AG04449 (cell line): Measurements from ENCODE around the gene CNIH2.

Source experiments
- CTCF ChIA-PET: fragments of 350-600 bp; formaldehyde crosslinking; extraction: SDS; loops from one replicate; lab custom pipeline; 2021; ENCODE audit warnings: antibody characterized with exemption; lab: Yijun Ruan, JAX
- POLR2A ChIA-PET: fragments of 400-600, 350-600 bp; formaldehyde crosslinking; extraction: SDS; loops from one replicate; lab custom pipeline; 2020; ENCODE audit warnings: antibody characterized with exemption, inconsistent platforms; lab: Yijun Ruan, JAX
- DNase-seq: peaks from one replicate; pipeline ENCODE4 v3.0.0-alpha.2; 2010; ENCODE audit warnings: low read depth, low spot score
- H3K4me3 ChIP-seq: 2 replicates; pipeline ENCODE4 v1.5.1; 2011; ENCODE audit warnings: low read depth, mild to moderate bottlenecking, control low read depth, low read length
- CTCF ChIP-seq: IDR thresholded peaks from one replicate; pipeline ENCODE4 v1.5.1; 2011; ENCODE audit warnings: mild to moderate bottlenecking, moderate library complexity, low read length, control low read depth, inconsistent platforms; ENCODE audit not compliant: insufficient read depth; ENCODE audit errors: missing control alignments

CNIH2 gene

GRCh38 chr11:66329165-66329673 lies 51.2 kb downstream of the CNIH2 start:
- DNase-seq: no peak
- H3K4me3 ChIP-seq: no peak overlapping the region
- ChIA-PET POLR2A (interaction anchor here (0.8 to 1.6 kb wide), 3 partner anchors 12 to 18 kb away, joined by 3 to 8 read pairs (median 3); partner anchors contain the start of gene CD248), CTCF (interaction anchor here (0.9 to 8.8 kb wide), 7 partner anchors 12 to 44 kb away, joined by 3 to 231 read pairs (median 5); partner anchors contain the start of genes B4GAT1, CD248 and YIF1A)
- no peak for TF ChIP-seq CTCF

- TF ChIP-seq CTCF: no peak
- no peak overlapping the region for H3K4me3 ChIP-seq
- ChIA-PET CTCF (interaction anchor here (2.7 to 8.8 kb wide), 2 partner anchors 13 to 19 kb away, joined by 12 to 231 read pairs; partner anchors contain the start of gene CD248), POLR2A (no interaction called here)
- no peak for DNase-seq
These were observed 53.0 kb downstream of the CNIH2 start for GRCh38 chr11:66330931-66331330.

- no peak overlapping the region for H3K4me3 ChIP-seq
- no peak for DNase-seq
- TF ChIP-seq CTCF: no peak
- CTCF ChIA-PET: interaction anchor here (1.1 to 8.8 kb wide), 3 partner anchors 14 to 49 kb away, joined by 6 to 231 read pairs (median 12); partner anchors contain the start of gene CD248
- POLR2A ChIA-PET: interaction anchor here (1.4 kb wide), 1 partner anchor 19 kb away, joined by 5 read pairs; no protein-coding TSS in a partner anchor
These were observed 53.8 kb downstream of the CNIH2 start for GRCh38 chr11:66331542-66332370.

GRCh38 chr11:66332371-66333219 lies 54.6 kb downstream of the CNIH2 start:
- no peak for TF ChIP-seq CTCF
- ChIA-PET POLR2A (interaction anchor here (1.4 kb wide), 1 partner anchor 20 kb away, joined by 5 read pairs; no protein-coding TSS in a partner anchor), CTCF (interaction anchor here (1.1 to 8.8 kb wide), 3 partner anchors 15 to 50 kb away, joined by 6 to 231 read pairs (median 12); partner anchors contain the start of gene CD248)
- no peak overlapping the region for H3K4me3 ChIP-seq
- no peak for DNase-seq

- ChIA-PET POLR2A (interaction anchor here (3.7 kb wide), 1 partner anchor 21 kb away, joined by 106 read pairs; no protein-coding TSS in a partner anchor), CTCF (interaction anchor here (0.7 to 8.8 kb wide), 6 partner anchors 16 to 112 kb away, joined by 3 to 231 read pairs (median 9); partner anchors contain the start of gene CD248)
- no peak for DNase-seq
- no peak for TF ChIP-seq CTCF
- H3K4me3 ChIP-seq: no peak overlapping the region
These were observed 55.4 kb downstream of the CNIH2 start for GRCh38 chr11:66333220-66333877.
